ENCODE measurements around the gene RAB6B. TPM values are rescaled to one million over a fixed set of nuclear protein-coding genes. Genes with fewer than 3 reads are reported as not detected.
A peak's percentile ranks its signal among the peaks of the same experiment; 100 is the strongest.

The RAB6B gene
- total and polyA plus RNA-seq, 2 of the 8 experiments (the other 6 are each of a cell fraction or from before 2014, with no cell fraction given): 7.9 to 15.6 TPM

DNA sequence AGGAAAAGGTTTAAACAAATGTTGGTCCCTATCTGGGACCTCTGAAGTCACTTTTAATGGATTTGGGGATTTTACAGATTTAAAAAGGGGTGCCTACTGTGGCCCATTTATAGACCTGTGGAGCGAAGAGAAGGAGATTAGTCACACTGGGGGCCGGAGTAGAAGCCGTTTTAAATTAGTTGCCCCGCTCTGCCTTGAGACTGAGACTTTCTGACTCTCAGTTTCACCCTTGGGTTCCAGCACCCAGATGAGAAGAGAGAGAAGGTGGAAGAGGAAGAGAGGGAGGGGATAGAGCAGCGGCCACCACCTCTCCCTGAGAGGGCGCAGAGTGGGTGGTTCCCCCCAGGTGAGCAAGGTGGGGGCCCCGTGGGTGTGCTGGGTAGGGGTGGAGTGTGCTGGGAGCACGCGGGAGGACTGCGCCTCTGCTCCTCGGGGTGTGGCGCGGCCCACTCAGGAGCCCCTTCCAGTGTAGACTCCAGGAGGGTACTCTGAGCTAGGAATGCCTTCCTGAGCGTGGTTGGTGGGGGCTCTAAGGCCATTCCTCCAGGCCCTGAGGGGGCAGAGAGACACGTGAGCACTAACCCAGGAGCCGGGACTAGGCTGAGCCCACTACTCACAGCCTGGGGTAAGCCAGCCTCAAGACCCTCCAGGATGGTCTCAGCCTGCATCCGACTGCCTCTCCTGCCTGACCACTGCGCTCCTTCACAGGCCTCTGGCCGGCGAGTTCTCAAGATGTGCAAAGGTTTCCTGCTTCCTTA is 32.6 kb upstream of the RAB6B start:
- Histone ChIP-seq H3K27ac (ENCODE audit: low read depth, low read length) (no peak overlapping the region), H3K79me1 (ENCODE audit: low read depth, low read length) (no peaks in the 10 kb centered on the region), H3K4me2 (ENCODE audit: insufficient read depth in 1 of 2, low read depth in 2 of 2, low read length in 2 of 2) (peak overlapping the region; percentile 72 to 77; a peak in 3 of 4 replicates), H2BK5ac (ENCODE audit: low read depth, low read length) (no peak overlapping the region), H3K27me3 (replicated peaks in 1 of 4; ENCODE audit: control insufficient read depth in 3 of 4, extremely low read depth in 1 of 4, insufficient read depth in 3 of 4, low read length in 3 of 4) (peaks cover 0 to 21% (median 16%) of the 10 kb centered on the region in 4 experiments; a peak in 5 of 7 replicates), H4K91ac (replicated peaks; ENCODE audit: insufficient read length, low read length) (no peak overlapping the region), H2AK5ac (ENCODE audit: low read depth, low read length) (no peak overlapping the region), H3K14ac (ENCODE audit: insufficient read length) (no peak overlapping the region), H2BK12ac (ENCODE audit: low read depth, low read length) (0 out of 2 replicates have a peak overlapping the region, but pooled peaks have one; percentile 31), H2BK15ac (ENCODE audit: low read length) (no peak overlapping the region), H3K4me1 (replicated peaks in 1 of 4; ENCODE audit: control insufficient read depth in 3 of 4, insufficient read depth in 4 of 4, low read length in 3 of 4) (peaks cover 0 to 9% (median 4%) of the 10 kb centered on the region in 4 experiments; a peak in 5 of 7 replicates), H4K5ac (ENCODE audit: insufficient read length, low read depth, low read length) (no peak overlapping the region), H2AFZ (ENCODE audit: low read length) (0 out of 2 replicates have a peak overlapping the region, but pooled peaks have one; percentile 95), H3K36me3 (ENCODE audit: control insufficient read depth in 2 of 4, insufficient read depth in 4 of 4, low read length in 3 of 4) (no peaks in the 10 kb centered on the region), H3K23me2 (ENCODE audit: low read depth, low read length) (peaks cover 6% of the 10 kb centered on the region), H3K79me2 (ENCODE audit: control insufficient read depth in 1 of 2, insufficient read depth in 2 of 2, low read length in 2 of 2) (no peaks in the 10 kb centered on the region), H4K20me1 (replicated peaks in 1 of 2; ENCODE audit: control insufficient read depth in 1 of 2, insufficient read depth in 2 of 2, low read length in 2 of 2) (no peaks in the 10 kb centered on the region), H3K4ac (replicated peaks; ENCODE audit: insufficient read length, low read depth, low read length) (no peak overlapping the region), H4K8ac (ENCODE audit: extremely low read depth, insufficient read depth, low read length) (peak overlapping the region; percentile 35; the same call in 1 of the 2 replicates), H3K9ac (replicated peaks in 1 of 4; ENCODE audit: extremely low read depth in 1 of 4, low read depth in 3 of 4, low read length in 3 of 4) (no peak overlapping the region), H3K4me3 (ENCODE audit: extremely low read depth in 1 of 4, insufficient read depth in 2 of 4, low read depth in 3 of 4, low read length in 4 of 4) (peak overlapping the region in 3 of 4 experiments; percentile 56 to 72 (median 57); a peak in 3 of 8 replicates), H3K23ac (ENCODE audit: insufficient read length) (no peak overlapping the region), H3K18ac (ENCODE audit: extremely low read depth, low read length) (no peak overlapping the region), H2BK120ac (replicated peaks; ENCODE audit: low read depth, low read length) (no peak overlapping the region), H2BK20ac (ENCODE audit: low read length) (no peak overlapping the region), H3K56ac (replicated peaks; ENCODE audit: insufficient read length, low read depth, low read length) (no peak overlapping the region), H3K9me3 (ENCODE audit: insufficient read depth in 2 of 2, low read depth in 1 of 2, low read length in 1 of 2) (no peaks in the 10 kb centered on the region)
- WGBS, 2 experiments (ENCODE audit: extremely low coverage in 1 of 2, insufficient coverage in 1 of 2, insufficient read length in 1 of 2, insufficient replicate concordance in 2 of 2, low coverage in 1 of 2, low lambda C conversion rate in 2 of 2, missing lambda C conversion rate in 1 of 2): 86% methylated on average over 19 of the region's 20 CpGs; no CpG with 5 or more reads in 1 of the 2 experiments
- FAIRE-seq (no peak), DNase-seq (ENCODE audit: low read depth in 1 of 2, low spot score in 2 of 2) (peak in 1 of 2 experiments; percentile 37)
- ChIA-PET CTCF (ENCODE audit: partially characterized antibody) (interaction anchor here (0.6 to 5.1 kb wide), 40 partner anchors 9 to 556 kb away, joined by 3 to 38 read pairs (median 4); no protein-coding TSS in a partner anchor), POLR2A (ENCODE audit: partially characterized antibody) (interaction anchor here (0.7 kb wide), 1 partner anchor 278 kb away, joined by 3 read pairs; no protein-coding TSS in a partner anchor)
- TF ChIP-seq, protein P1, sequence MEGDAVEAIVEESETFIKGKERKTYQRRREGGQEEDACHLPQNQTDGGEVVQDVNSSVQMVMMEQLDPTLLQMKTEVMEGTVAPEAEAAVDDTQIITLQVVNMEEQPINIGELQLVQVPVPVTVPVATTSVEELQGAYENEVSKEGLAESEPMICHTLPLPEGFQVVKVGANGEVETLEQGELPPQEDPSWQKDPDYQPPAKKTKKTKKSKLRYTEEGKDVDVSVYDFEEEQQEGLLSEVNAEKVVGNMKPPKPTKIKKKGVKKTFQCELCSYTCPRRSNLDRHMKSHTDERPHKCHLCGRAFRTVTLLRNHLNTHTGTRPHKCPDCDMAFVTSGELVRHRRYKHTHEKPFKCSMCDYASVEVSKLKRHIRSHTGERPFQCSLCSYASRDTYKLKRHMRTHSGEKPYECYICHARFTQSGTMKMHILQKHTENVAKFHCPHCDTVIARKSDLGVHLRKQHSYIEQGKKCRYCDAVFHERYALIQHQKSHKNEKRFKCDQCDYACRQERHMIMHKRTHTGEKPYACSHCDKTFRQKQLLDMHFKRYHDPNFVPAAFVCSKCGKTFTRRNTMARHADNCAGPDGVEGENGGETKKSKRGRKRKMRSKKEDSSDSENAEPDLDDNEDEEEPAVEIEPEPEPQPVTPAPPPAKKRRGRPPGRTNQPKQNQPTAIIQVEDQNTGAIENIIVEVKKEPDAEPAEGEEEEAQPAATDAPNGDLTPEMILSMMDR (IDR thresholded peaks at IDR 0.05; ENCODE audit: control extremely low read depth in 1 of 3, insufficient read depth in 1 of 3, low read depth in 1 of 3, low read length in 3 of 3): no peak
- TF ChIP-seq SRF (IDR thresholded peaks at IDR 0.05; ENCODE audit: low read depth, low read length) (no peak), CTBP2 (IDR thresholded peaks at IDR 0.05; ENCODE audit: borderline replicate concordance, insufficient read depth, insufficient read length, low read length) (no peak)

Measured in H1 (cell line).